SJSA1 (cell line): Measurements from ENCODE around the gene GAL3ST2. TPM values are rescaled to one million over a fixed set of nuclear protein-coding genes. Genes with fewer than 3 reads are reported as not detected.
"Not testable (repeated sequence)": the region's sequence is repeated elsewhere in the genome, so short reads cannot be mapped to it uniquely, and the experiment has no call there.

ENCODE experiments used
- DNase-seq, 2 experiments: peaks; one replicate each; pipeline ENCODE4 v3.0.0-alpha.2; 2015 to 2020; ENCODE audit warnings: low spot score in 2 of 2, low read depth in 1 of 2
- H3K27ac ChIP-seq: fragments of 250-450 bp; sonication (Bioruptor Pico); 2 replicates; pipeline ENCODE4 v1.5.1; 2020; ENCODE audit warnings: mild to moderate bottlenecking, moderate library complexity
- H3K27me3 ChIP-seq: fragments of 250-450 bp; sonication (Bioruptor Pico); replicated peaks from 2 replicates; pipeline ENCODE4 v1.5.1; 2020; ENCODE audit warnings: mild to moderate bottlenecking, moderate library complexity
- H3K36me3 ChIP-seq: fragments of 250-450 bp; sonication (Bioruptor Pico); 2 replicates; pipeline ENCODE4 v1.5.1; 2020; ENCODE audit warnings: mild to moderate bottlenecking
- H3K4me1 ChIP-seq: fragments of 250-450 bp; sonication (Bioruptor Pico); replicated peaks from 2 replicates; pipeline ENCODE4 v1.6.1; 2021; ENCODE audit warnings: mild to moderate bottlenecking
- H3K4me3 ChIP-seq: fragments of 250-450 bp; sonication (Bioruptor Pico); 2 replicates; pipeline ENCODE4 v1.5.1; 2020; ENCODE audit warnings: mild to moderate bottlenecking
- H3K9me3 ChIP-seq: fragments of 250-450 bp; sonication (Bioruptor Pico); replicated peaks from 2 replicates; pipeline ENCODE4 v1.5.1; 2020; ENCODE audit warnings: mild to moderate bottlenecking
- total RNA-seq: library from RNA; depleted of rRNA; stranded (reverse); fragments of >200 nt; shearing (Covaris generic); gene quantifications from 2 replicates; pipeline ENCODE4 v1.2.3, GENCODE V29; 2014

Gene GAL3ST2
- total RNA-seq, 1 experiment from 2014 or later = not detected

DNA sequence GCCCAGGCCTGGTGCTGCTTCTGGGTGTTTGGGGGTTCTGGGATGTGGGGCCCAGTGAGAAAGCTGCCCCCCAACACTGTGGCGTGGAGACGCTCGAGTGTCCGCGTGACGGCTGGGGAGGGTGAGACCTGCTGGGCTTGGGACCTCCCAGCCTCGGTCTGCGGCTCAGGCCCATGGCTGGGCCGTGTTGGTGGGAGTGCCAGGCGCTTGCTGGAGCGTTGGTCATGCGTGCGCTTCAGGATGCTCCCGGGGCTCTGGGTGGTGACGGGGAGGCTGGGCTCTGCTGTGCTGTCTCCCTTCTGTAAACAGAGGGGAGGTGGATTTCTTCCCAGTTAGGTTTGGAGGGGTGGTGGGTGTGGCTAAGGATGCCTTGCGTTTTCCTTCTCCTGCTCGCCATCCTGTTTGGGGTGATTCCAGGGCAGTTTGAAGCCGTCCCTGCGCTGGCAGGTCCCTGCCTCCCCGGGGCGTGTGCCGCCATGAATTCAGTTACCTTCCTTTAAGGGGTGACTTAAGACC is 606 bp downstream of the GAL3ST2 start:
- Histone ChIP-seq H3K27ac (no peak overlapping the region), H3K9me3 (no peaks in the 10 kb centered on the region), H3K4me3 (no peak overlapping the region), H3K36me3 (no peaks in the 10 kb centered on the region), H3K4me1 (0 out of 2 replicates have a peak, but pooled peaks cover 5% of the 10 kb centered on the region), H3K27me3 (peaks cover 10% of the 10 kb centered on the region)
- no peak for DNase-seq

GRCh38 chr2:241777686-241778627 is 1.3 kb downstream of the GAL3ST2 start:
- H3K9me3 ChIP-seq = no peaks in the 10 kb centered on the region
- H3K27ac ChIP-seq = no peak overlapping the region
- peak in 1 of 2 experiments; percentile 31 for DNase-seq
- no peaks in the 10 kb centered on the region for H3K36me3 ChIP-seq
- no peak overlapping the region for H3K4me3 ChIP-seq
- 0 out of 2 replicates have a peak, but pooled peaks cover 5% of the 10 kb centered on the region for H3K4me1 ChIP-seq
- H3K27me3 ChIP-seq = peaks cover 10% of the 10 kb centered on the region

GRCh38 chr2:241780939-241781569 is 4.4 kb downstream of the GAL3ST2 start:
- no peak for DNase-seq
- Histone ChIP-seq H3K27ac (no peak overlapping the region), H3K27me3 (no peaks in the 10 kb centered on the region; the same call in 1 of the 2 replicates), H3K4me1 (no peaks in the 10 kb centered on the region), H3K4me3 (no peak overlapping the region), H3K36me3 (no peaks in the 10 kb centered on the region), H3K9me3 (no peaks in the 10 kb centered on the region)

DNA sequence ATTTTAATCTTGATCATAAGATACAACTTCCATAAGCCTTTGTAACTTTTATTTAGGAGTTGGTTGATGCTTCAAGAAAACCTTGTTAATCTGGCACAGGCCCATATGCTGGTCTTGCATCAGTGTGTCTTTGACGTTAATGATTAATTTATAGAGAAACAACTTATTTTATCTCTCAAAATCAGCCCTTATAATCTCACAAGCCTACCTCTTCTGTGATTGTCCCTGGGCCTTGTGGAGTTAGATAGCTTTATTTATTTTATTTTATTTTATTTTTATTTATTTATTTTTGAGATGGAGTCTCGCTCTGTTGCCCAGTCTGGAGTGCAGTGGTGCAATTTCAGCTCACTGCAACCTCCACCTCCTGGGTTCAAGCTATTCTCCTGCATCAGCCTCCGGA is 5.4 kb downstream of the GAL3ST2 start:
- H3K4me1 ChIP-seq, H3K36me3 ChIP-seq, H3K9me3 ChIP-seq, H3K27ac ChIP-seq, DNase-seq, H3K27me3 ChIP-seq, H3K4me3 ChIP-seq: not testable (repeated sequence)

DNA sequence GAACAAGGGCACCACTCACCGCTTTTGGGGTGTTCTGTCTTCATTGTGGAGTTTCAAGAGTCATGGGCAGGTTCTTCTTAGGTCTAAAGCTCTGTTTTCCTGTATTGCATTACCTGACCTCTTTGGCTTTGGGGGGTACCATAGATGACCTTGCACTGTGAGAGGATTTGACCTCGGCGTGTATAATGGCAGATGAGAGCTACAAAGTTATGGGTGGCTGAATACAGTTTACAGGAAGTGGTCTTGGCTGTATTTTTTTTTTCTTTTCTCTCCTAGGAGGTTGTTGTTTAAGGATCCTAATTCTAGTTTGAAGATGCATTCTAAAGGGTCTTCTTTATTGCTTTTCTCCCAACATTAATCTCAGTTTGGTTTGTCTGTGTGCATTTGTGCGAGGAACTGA is 11.5 kb downstream of the GAL3ST2 start:
- no peaks in the 10 kb centered on the region for H3K9me3 ChIP-seq

GRCh38 chr2:241788572-241788971 is 11.9 kb downstream of the GAL3ST2 start:
- no peaks in the 10 kb centered on the region for H3K36me3 ChIP-seq
- no peak overlapping the region for H3K27ac ChIP-seq
- H3K4me3 ChIP-seq = no peak overlapping the region
- H3K4me1 ChIP-seq = no peaks in the 10 kb centered on the region
- no peak for DNase-seq
- no peaks in the 10 kb centered on the region for H3K9me3 ChIP-seq
- no peaks in the 10 kb centered on the region; the same call in 1 of the 2 replicates for H3K27me3 ChIP-seq

More for the DNA sequence above, 11.5 kb downstream of the GAL3ST2 start:
- no peak overlapping the region for H3K27ac ChIP-seq
- H3K36me3 ChIP-seq = no peaks in the 10 kb centered on the region
- no peak for DNase-seq
- no peaks in the 10 kb centered on the region; the same call in 1 of the 2 replicates for H3K27me3 ChIP-seq
- no peak overlapping the region for H3K4me3 ChIP-seq
- H3K4me1 ChIP-seq = no peaks in the 10 kb centered on the region

DNA sequence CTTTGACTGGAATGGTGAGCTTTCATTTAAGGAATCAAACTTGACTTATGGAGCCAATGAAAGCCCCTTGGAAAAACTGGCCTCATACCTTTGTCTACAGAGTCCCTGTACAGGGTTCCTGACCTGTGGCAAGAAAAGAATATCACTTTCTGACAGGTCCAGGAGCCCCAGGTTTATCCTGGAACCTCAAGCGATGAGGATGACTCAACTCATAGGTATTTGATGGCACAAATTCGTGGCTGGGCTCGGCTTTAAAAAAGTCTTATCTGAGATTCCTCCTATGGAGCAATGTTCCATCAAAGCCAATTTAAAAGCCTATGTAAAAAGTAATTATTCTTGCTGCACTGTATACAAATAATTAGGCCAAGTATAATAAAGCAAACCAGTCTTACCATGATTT is 14.8 kb downstream of the GAL3ST2 start:
- H3K4me3 ChIP-seq, H3K4me1 ChIP-seq, H3K27me3 ChIP-seq, H3K36me3 ChIP-seq, H3K9me3 ChIP-seq, DNase-seq, H3K27ac ChIP-seq: not testable (repeated sequence)

DNA sequence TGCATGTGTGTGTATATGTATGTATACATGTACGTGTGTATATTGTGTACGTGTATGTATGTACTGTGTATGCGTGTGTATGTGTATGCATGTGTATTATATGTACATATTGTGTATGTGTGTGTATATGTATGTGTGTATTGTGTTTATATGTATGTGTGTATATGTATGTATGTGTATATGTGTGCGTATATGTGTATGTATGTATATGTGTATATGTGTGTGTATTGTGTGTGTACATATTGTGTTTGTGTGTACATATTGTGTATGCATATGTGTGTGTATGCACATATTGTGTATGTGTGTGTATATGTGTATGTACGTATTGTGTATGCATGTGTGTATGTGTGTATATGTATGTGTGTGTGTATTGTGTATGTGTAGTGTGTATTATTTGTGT is 16.8 kb downstream of the GAL3ST2 start:
- Histone ChIP-seq H3K27me3 (no peaks in the 10 kb centered on the region; the same call in 1 of the 2 replicates), H3K9me3 (no peaks in the 10 kb centered on the region), H3K27ac (no peak overlapping the region), H3K4me3 (no peak overlapping the region), H3K4me1 (no peaks in the 10 kb centered on the region), H3K36me3 (no peaks in the 10 kb centered on the region)
- DNase-seq = no peak

DNA sequence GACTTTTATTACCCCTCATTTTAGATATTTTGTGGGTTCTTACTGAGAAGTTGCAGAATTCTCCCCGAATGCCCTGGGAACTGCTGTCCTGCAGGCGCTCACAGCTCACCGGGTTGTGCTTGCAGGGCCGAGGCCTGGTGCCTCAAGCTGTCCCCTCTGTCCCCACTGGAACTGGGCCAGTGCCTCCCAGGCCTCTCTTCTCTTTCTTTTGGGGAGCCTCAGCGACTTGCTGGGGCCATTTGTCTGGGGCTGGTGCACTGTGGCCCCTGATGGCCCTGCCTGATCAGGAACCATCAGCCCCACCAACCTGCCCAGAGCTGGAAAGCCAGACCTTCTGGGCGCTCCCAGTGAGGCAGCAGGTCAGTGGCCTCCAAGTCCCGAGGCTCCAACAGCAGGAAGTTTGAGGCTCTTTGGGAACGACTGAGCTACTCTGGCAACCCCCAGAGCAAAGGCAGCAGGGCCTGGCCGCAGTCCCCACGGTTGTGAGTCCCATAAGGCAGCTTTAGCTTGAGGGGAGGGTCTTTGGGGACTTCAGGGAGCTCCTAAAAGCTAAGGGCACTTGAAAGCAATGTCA is 17.7 kb downstream of the GAL3ST2 start:
- peak in 1 of 2 experiments; percentile 35 for DNase-seq
- no peak overlapping the region for H3K4me3 ChIP-seq

GRCh38 chr2:241795021-241795999 is 18.7 kb downstream of the GAL3ST2 start:
- H3K27me3 ChIP-seq = no peaks in the 10 kb centered on the region; the same call in 1 of the 2 replicates
- H3K36me3 ChIP-seq = no peaks in the 10 kb centered on the region
- H3K27ac ChIP-seq = no peak overlapping the region
- H3K9me3 ChIP-seq = no peaks in the 10 kb centered on the region
- no peak for DNase-seq
- no peaks in the 10 kb centered on the region for H3K4me1 ChIP-seq
- H3K4me3 ChIP-seq = no peak overlapping the region

More for the DNA sequence above, 17.7 kb downstream of the GAL3ST2 start:
- H3K9me3 ChIP-seq = no peaks in the 10 kb centered on the region
- no peaks in the 10 kb centered on the region for H3K4me1 ChIP-seq
- no peak overlapping the region for H3K27ac ChIP-seq
- no peaks in the 10 kb centered on the region for H3K36me3 ChIP-seq
- no peaks in the 10 kb centered on the region; the same call in 1 of the 2 replicates for H3K27me3 ChIP-seq

DNA sequence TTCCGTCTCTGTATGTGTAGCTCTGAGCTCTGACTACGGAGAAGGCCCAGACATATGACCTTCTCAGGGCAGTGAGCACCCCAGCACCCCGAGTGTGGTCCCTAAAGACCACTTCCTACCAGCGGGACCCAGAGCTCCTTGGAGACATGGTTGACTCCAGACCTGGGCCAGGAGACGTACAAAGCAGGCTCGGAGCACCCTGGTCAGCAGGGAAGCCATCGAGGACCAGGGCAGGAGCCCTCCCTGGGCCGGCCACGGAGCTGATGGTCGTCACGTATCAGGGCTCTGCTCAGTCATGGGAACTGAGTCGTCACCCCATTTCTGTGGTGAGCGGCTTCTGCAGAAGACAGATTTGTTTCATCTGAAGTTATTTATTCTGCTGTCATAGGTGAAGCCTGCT is 19.6 kb downstream of the GAL3ST2 start:
- H3K4me3 ChIP-seq = no peak overlapping the region
- H3K4me1 ChIP-seq = no peaks in the 10 kb centered on the region
- H3K27ac ChIP-seq = no peak overlapping the region
- no peak for DNase-seq
- H3K36me3 ChIP-seq = no peaks in the 10 kb centered on the region
- H3K9me3 ChIP-seq = no peaks in the 10 kb centered on the region
- H3K27me3 ChIP-seq = no peaks in the 10 kb centered on the region; the same call in 1 of the 2 replicates

- Histone ChIP-seq H3K27me3 (no peaks in the 10 kb centered on the region; the same call in 1 of the 2 replicates), H3K4me1 (no peaks in the 10 kb centered on the region), H3K9me3 (no peaks in the 10 kb centered on the region), H3K4me3 (no peak overlapping the region), H3K36me3 (no peaks in the 10 kb centered on the region), H3K27ac (no peak overlapping the region)
- peak in 1 of 2 experiments; percentile 38 for DNase-seq
Observed at GRCh38 chr2:241796610-241797138, 20.1 kb downstream of the GAL3ST2 start.
